DOHH2 (cell line): ENCODE results near the gene FRY.

Source experiments
- H3F3A ChIP-seq: fragments of 200-600 bp; sonication (generic), shearing (Covaris generic); 2 replicates; pipeline ENCODE4 v1.6.0; 2016; ENCODE audit warnings: antibody characterized with exemption, mild to moderate bottlenecking; ENCODE audit not compliant: control insufficient read depth, insufficient read depth
- H3K27ac ChIP-seq: fragments of 200-600 bp; sonication (generic); 2 replicates; pipeline ENCODE4 v1.5.1; 2014; ENCODE audit warnings: low read depth, mild to moderate bottlenecking, low read length, moderate library complexity
- H3K27me3 ChIP-seq: fragments of 200-600 bp; sonication (generic); 2 replicates; pipeline ENCODE4 v1.6.1; 2014; ENCODE audit warnings: mild to moderate bottlenecking, low read length, mixed read lengths; ENCODE audit not compliant: control insufficient read depth
- H3K36me3 ChIP-seq: fragments of 200-600 bp; sonication (generic); 2 replicates; pipeline ENCODE4 v1.6.1; 2014; ENCODE audit warnings: mild to moderate bottlenecking, low read length, moderate library complexity, mixed read lengths; ENCODE audit not compliant: control insufficient read depth
- H3K4me1 ChIP-seq: fragments of 200-600 bp; sonication (generic); 2 replicates; pipeline ENCODE4 v1.6.1; 2014; ENCODE audit warnings: mild to moderate bottlenecking, low read length, mixed read lengths; ENCODE audit not compliant: control insufficient read depth
- H3K4me2 ChIP-seq: fragments of 200-600 bp; sonication (generic); 2 replicates; pipeline ENCODE4 v1.6.0; 2014; ENCODE audit warnings: mild to moderate bottlenecking, low read length, moderate library complexity
- H3K4me3 ChIP-seq: fragments of 200-600 bp; sonication (generic); 2 replicates; pipeline ENCODE4 v1.5.1; 2014; ENCODE audit warnings: mild to moderate bottlenecking, low read length, mixed read lengths
- H3K79me2 ChIP-seq: fragments of 200-600 bp; sonication (generic); 2 replicates; pipeline ENCODE4 v1.6.1; 2014; ENCODE audit warnings: mild to moderate bottlenecking, low read length, mixed read lengths; ENCODE audit not compliant: control insufficient read depth
- H3K9me2 ChIP-seq: fragments of 200-600 bp; sonication (generic); replicated peaks from 2 replicates; pipeline ENCODE4 v1.6.1; 2014; ENCODE audit warnings: mild to moderate bottlenecking, low read length, mixed read lengths; ENCODE audit not compliant: control insufficient read depth
- H3K9me3 ChIP-seq: fragments of 200-600 bp; sonication (generic); 2 replicates; pipeline ENCODE4 v1.6.1; 2014; ENCODE audit warnings: antibody characterized with exemption, low read length, mixed read lengths; ENCODE audit not compliant: control insufficient read depth, insufficient read depth
- H4K20me1 ChIP-seq: fragments of 200-600 bp; sonication (generic); 2 replicates; pipeline ENCODE4 v1.6.0; 2014; ENCODE audit warnings: low read depth, mild to moderate bottlenecking, antibody characterized with exemption, low read length, moderate library complexity; ENCODE audit not compliant: control insufficient read depth, insufficient read depth
- CTCF ChIP-seq: fragments of 200-600 bp; sonication (generic); IDR thresholded peaks from one replicate; pipeline ENCODE4 v1.5.1; 2014; ENCODE audit warnings: antibody characterized with exemption, mild to moderate bottlenecking, low read depth, low read length; ENCODE audit not compliant: poor library complexity, severe bottlenecking
- EZH2phosphoT487 ChIP-seq: fragments of 200-600 bp; sonication (generic); IDR thresholded peaks from 2 replicates; pipeline ENCODE4 v1.6.1; 2017; ENCODE audit warnings: borderline replicate concordance, mild to moderate bottlenecking, antibody characterized with exemption, low read length, moderate library complexity, mixed read lengths

Gene FRY

GRCh38 chr13:32224916-32225315, 193.3 kb downstream of the FRY start:
- TF ChIP-seq EZH2phosphoT487 (no peak), CTCF (no peak)
- no peak overlapping the region for H3K4me3 ChIP-seq
- no peak overlapping the region for H3K27ac ChIP-seq

GRCh38 chr13:32225481-32225931, 193.9 kb downstream of the FRY start:
- Histone ChIP-seq H3K9me3 (no peaks in the 10 kb centered on the region), H3K4me1 (no peaks in the 10 kb centered on the region), H3K27ac (no peak overlapping the region), H3K27me3 (no peaks in the 10 kb centered on the region), H3K9me2 (no peaks in the 10 kb centered on the region), H3F3A (no peaks in the 10 kb centered on the region), H3K4me3 (no peak overlapping the region), H3K4me2 (no peak overlapping the region), H3K79me2 (no peaks in the 10 kb centered on the region), H3K36me3 (peaks cover 67% of the 10 kb centered on the region), H4K20me1 (no peaks in the 10 kb centered on the region)
- no peak for TF ChIP-seq EZH2phosphoT487
- TF ChIP-seq CTCF = no peak

More at GRCh38 chr13:32224916-32225315, 193.3 kb downstream of the FRY start:
- no peaks in the 10 kb centered on the region for H4K20me1 ChIP-seq
- H3K9me2 ChIP-seq = no peaks in the 10 kb centered on the region
- H3K79me2 ChIP-seq = no peaks in the 10 kb centered on the region
- no peaks in the 10 kb centered on the region for H3K4me1 ChIP-seq
- H3K36me3 ChIP-seq = peaks cover 68% of the 10 kb centered on the region
- no peaks in the 10 kb centered on the region for H3F3A ChIP-seq
- H3K4me2 ChIP-seq = no peak overlapping the region
- no peaks in the 10 kb centered on the region for H3K9me3 ChIP-seq
- no peaks in the 10 kb centered on the region for H3K27me3 ChIP-seq

- H3K4me3 ChIP-seq = no peak overlapping the region
- no peak for TF ChIP-seq CTCF
- no peak for TF ChIP-seq EZH2phosphoT487
Measured at GRCh38 chr13:32228330-32229041, 196.9 kb downstream of the FRY start.

More at GRCh38 chr13:32228330-32229041, 196.9 kb downstream of the FRY start:
- no peaks in the 10 kb centered on the region for H3K9me2 ChIP-seq
- H3K27ac ChIP-seq = no peak overlapping the region
- no peaks in the 10 kb centered on the region for H3F3A ChIP-seq
- no peaks in the 10 kb centered on the region for H3K9me3 ChIP-seq
- H3K27me3 ChIP-seq = no peaks in the 10 kb centered on the region
- no peaks in the 10 kb centered on the region for H3K4me1 ChIP-seq
- no peaks in the 10 kb centered on the region for H3K79me2 ChIP-seq
- no peaks in the 10 kb centered on the region for H4K20me1 ChIP-seq
- H3K4me2 ChIP-seq = no peak overlapping the region
- H3K36me3 ChIP-seq = peaks cover 85% of the 10 kb centered on the region
